ENCODE results near the gene TRRAP.
A peak's percentile ranks its signal among the peaks of the same experiment; 100 is the strongest.

Gene TRRAP

DNA sequence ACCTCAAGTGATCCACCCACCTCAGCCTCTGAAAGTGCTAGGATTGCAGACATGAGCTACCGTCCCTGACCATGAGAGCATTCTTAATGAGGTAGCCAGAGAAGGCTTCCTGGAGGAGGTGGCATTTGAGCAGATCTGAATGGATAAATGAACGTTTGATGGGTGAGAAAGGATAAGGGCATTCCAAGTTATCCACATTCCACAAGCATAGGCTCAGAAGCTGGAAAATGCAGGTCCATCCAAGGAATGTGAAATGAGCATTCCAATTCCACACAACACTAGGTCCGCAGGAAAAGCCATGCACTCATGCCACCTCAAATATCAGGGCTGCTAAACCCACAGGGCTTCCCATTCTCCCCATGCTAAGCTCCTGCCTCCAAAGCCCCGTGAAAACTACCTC lies 25.5 kb upstream of the TRRAP start:
- Histone ChIP-seq H2AK5ac (ENCODE audit: low read length, severe bottlenecking) (peak overlapping the region; percentile 29), H3K23ac (ENCODE audit: low read length in 2 of 2) (no peak overlapping the region), H3K4me2 (ENCODE audit: low read length, poor library complexity, severe bottlenecking) (no peak overlapping the region), H2AFZ (ENCODE audit: low read depth, low read length) (no peak overlapping the region), H3K9me3 (ENCODE audit: control insufficient read depth, low read length) (peaks cover 14% of the 10 kb centered on the region), H2BK12ac (ENCODE audit: low read length in 2 of 2) (no peak overlapping the region), H3K36me3 (ENCODE audit: control insufficient read depth in 1 of 2, insufficient read depth in 2 of 2, low read depth in 1 of 2, low read length in 2 of 2) (no peaks in the 10 kb centered on the region), H3K18ac (ENCODE audit: low read depth in 1 of 2, low read length in 2 of 2) (no peak overlapping the region), H3K4me3 (ENCODE audit: insufficient read depth in 1 of 2, low read depth in 1 of 2, low read length in 2 of 2) (no peak overlapping the region), H4K8ac (ENCODE audit: low read length) (no peak overlapping the region), H3K27ac (ENCODE audit: low read length, poor library complexity, severe bottlenecking) (peak overlapping the region; percentile 50), H3K79me1 (replicated peaks; ENCODE audit: low read length, poor library complexity, severe bottlenecking) (no peaks in the 10 kb centered on the region), H3K9ac (ENCODE audit: low read length) (no peak overlapping the region), H3K4me1 (ENCODE audit: control insufficient read depth, insufficient read depth, low read depth, low read length) (peaks cover 14% of the 10 kb centered on the region), H2BK120ac (ENCODE audit: low read depth, low read length) (no peak overlapping the region), H3K4ac (ENCODE audit: low read depth in 1 of 2, low read length in 2 of 2) (peak overlapping the region in 1 of 2 experiments; percentile 35), H4K91ac (ENCODE audit: low read length) (no peak overlapping the region), H2BK15ac (ENCODE audit: low read depth, poor library complexity, severe bottlenecking) (peak overlapping the region; percentile 26), H3K14ac (ENCODE audit: low read length in 2 of 2) (no peak overlapping the region), H2BK5ac (ENCODE audit: low read depth, low read length, poor library complexity, severe bottlenecking) (no peak overlapping the region), H3K27me3 (ENCODE audit: control insufficient read depth in 1 of 2, insufficient read depth in 1 of 2, low read length in 2 of 2) (no peaks in the 10 kb centered on the region)
- 51% methylated on average over 3 of the region's 4 CpGs for WGBS
- no peak for DNase-seq

- Histone ChIP-seq H2BK5ac (ENCODE audit: low read depth, low read length, poor library complexity, severe bottlenecking) (no peak overlapping the region), H3K79me1 (replicated peaks; ENCODE audit: low read length, poor library complexity, severe bottlenecking) (no peaks in the 10 kb centered on the region), H3K23ac (ENCODE audit: low read length in 2 of 2) (no peak overlapping the region), H2BK12ac (ENCODE audit: low read length in 2 of 2) (no peak overlapping the region), H2AK5ac (ENCODE audit: low read length, severe bottlenecking) (peak overlapping the region; percentile 23), H3K4me3 (ENCODE audit: insufficient read depth in 1 of 2, low read depth in 1 of 2, low read length in 2 of 2) (no peak overlapping the region), H3K18ac (ENCODE audit: low read depth in 1 of 2, low read length in 2 of 2) (no peak overlapping the region), H2BK15ac (ENCODE audit: low read depth, poor library complexity, severe bottlenecking) (no peak overlapping the region), H3K4me1 (ENCODE audit: control insufficient read depth, insufficient read depth, low read depth, low read length) (peaks cover 14% of the 10 kb centered on the region), H3K9me3 (ENCODE audit: control insufficient read depth, low read length) (no peaks in the 10 kb centered on the region), H3K27ac (ENCODE audit: low read length, poor library complexity, severe bottlenecking) (no peak overlapping the region), H4K8ac (ENCODE audit: low read length) (no peak overlapping the region), H3K4me2 (ENCODE audit: low read length, poor library complexity, severe bottlenecking) (no peak overlapping the region), H3K27me3 (ENCODE audit: control insufficient read depth in 1 of 2, insufficient read depth in 1 of 2, low read length in 2 of 2) (peaks cover 9 to 10% of the 10 kb centered on the region in 2 experiments), H3K4ac (ENCODE audit: low read depth in 1 of 2, low read length in 2 of 2) (no peak overlapping the region), H3K36me3 (ENCODE audit: control insufficient read depth in 1 of 2, insufficient read depth in 2 of 2, low read depth in 1 of 2, low read length in 2 of 2) (no peaks in the 10 kb centered on the region), H2AFZ (ENCODE audit: low read depth, low read length) (no peak overlapping the region), H3K14ac (ENCODE audit: low read length in 2 of 2) (no peak overlapping the region), H4K91ac (ENCODE audit: low read length) (peak overlapping the region; percentile 9), H2BK120ac (ENCODE audit: low read depth, low read length) (no peak overlapping the region), H3K9ac (ENCODE audit: low read length) (no peak overlapping the region)
- WGBS = 86% methylated on average over 20 of the region's 24 CpGs
- no peak for DNase-seq
Observed at GRCh38 chr7:98855610-98856422, 22.5 kb upstream of the TRRAP start.

DNA sequence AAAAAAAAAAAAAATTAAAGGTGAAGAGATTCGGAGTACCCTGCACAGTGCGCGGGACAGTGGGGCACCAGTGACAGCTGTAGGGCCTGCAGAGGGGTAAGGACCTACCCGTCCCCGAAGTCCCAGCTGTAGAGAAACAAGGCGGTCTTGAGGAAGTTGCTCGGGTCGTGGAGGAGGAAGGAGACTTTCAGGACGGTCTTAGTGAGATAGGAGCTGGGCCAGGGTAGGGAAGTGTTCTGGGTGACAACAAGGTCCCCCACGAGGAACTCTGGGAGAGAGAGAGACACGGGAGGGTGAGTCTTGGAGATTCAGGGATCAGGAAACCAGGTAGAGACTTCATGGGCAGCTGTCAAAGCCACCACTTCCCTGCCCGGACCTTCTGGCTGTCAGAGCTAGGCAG lies 18.3 kb upstream of the TRRAP start:
- H3K4me1 ChIP-seq (ENCODE audit: control insufficient read depth, insufficient read depth, low read depth, low read length) = peaks cover 7% of the 10 kb centered on the region
- DNase-seq = no peak
- H4K8ac ChIP-seq (ENCODE audit: low read length) = no peak overlapping the region
- no peak overlapping the region for H3K4me3 ChIP-seq (ENCODE audit: insufficient read depth in 1 of 2, low read depth in 1 of 2, low read length in 2 of 2)
- no peak overlapping the region for H3K9ac ChIP-seq (ENCODE audit: low read length)
- H2BK5ac ChIP-seq (ENCODE audit: low read depth, low read length, poor library complexity, severe bottlenecking) = no peak overlapping the region
- no peak overlapping the region for H2BK120ac ChIP-seq (ENCODE audit: low read depth, low read length)
- no peaks in the 10 kb centered on the region for H3K79me1 ChIP-seq (replicated peaks; ENCODE audit: low read length, poor library complexity, severe bottlenecking)
- H3K4me2 ChIP-seq (ENCODE audit: low read length, poor library complexity, severe bottlenecking) = no peak overlapping the region
- H3K36me3 ChIP-seq (ENCODE audit: control insufficient read depth in 1 of 2, insufficient read depth in 2 of 2, low read depth in 1 of 2, low read length in 2 of 2) = no peaks in the 10 kb centered on the region
- H3K23ac ChIP-seq (ENCODE audit: low read length in 2 of 2) = no peak overlapping the region
- no peaks in the 10 kb centered on the region for H3K9me3 ChIP-seq (ENCODE audit: control insufficient read depth, low read length)
- peaks cover 10 to 26% of the 10 kb centered on the region in 2 experiments for H3K27me3 ChIP-seq (ENCODE audit: control insufficient read depth in 1 of 2, insufficient read depth in 1 of 2, low read length in 2 of 2)
- no peak overlapping the region for H3K14ac ChIP-seq (ENCODE audit: low read length in 2 of 2)
- no peak overlapping the region for H4K91ac ChIP-seq (ENCODE audit: low read length)
- H3K4ac ChIP-seq (ENCODE audit: low read depth in 1 of 2, low read length in 2 of 2) = no peak overlapping the region
- H2AFZ ChIP-seq (ENCODE audit: low read depth, low read length) = no peak overlapping the region
- H2BK15ac ChIP-seq (ENCODE audit: low read depth, poor library complexity, severe bottlenecking) = no peak overlapping the region
- no peak overlapping the region for H3K27ac ChIP-seq (ENCODE audit: low read length, poor library complexity, severe bottlenecking)
- no peak overlapping the region for H2BK12ac ChIP-seq (ENCODE audit: low read length in 2 of 2)
- H3K18ac ChIP-seq (ENCODE audit: low read depth in 1 of 2, low read length in 2 of 2) = no peak overlapping the region
- 81% methylated on average over 12 of the region's 12 CpGs for WGBS
- H2AK5ac ChIP-seq (ENCODE audit: low read length, severe bottlenecking) = no peak overlapping the region

DNA sequence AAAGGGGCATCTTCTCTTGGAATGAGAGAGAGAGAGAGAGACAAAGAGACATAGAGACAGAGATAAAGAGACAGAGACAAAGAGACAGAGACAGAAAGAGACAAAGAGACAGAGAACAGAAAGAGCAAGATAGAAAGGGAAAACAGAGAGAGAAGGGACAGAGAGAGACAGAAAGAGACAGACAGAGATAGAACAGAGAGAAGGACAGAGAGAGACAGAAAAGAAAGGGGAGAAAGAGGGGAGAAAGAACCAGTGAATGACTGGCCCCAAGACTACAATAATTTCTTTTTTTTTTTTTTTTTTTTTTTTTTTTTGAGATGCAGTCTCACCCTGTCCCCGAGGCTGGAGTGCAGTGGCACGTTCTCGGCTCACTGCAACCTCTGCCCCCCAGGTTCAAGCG lies 16.1 kb upstream of the TRRAP start:
- Histone ChIP-seq H3K14ac (ENCODE audit: low read length in 2 of 2) (no peak overlapping the region), H3K4me1 (ENCODE audit: control insufficient read depth, insufficient read depth, low read depth, low read length) (peaks cover 16% of the 10 kb centered on the region), H4K8ac (ENCODE audit: low read length) (no peak overlapping the region), H3K36me3 (ENCODE audit: control insufficient read depth in 1 of 2, insufficient read depth in 2 of 2, low read depth in 1 of 2, low read length in 2 of 2) (no peaks in the 10 kb centered on the region), H3K79me1 (replicated peaks; ENCODE audit: low read length, poor library complexity, severe bottlenecking) (no peaks in the 10 kb centered on the region), H2AFZ (ENCODE audit: low read depth, low read length) (no peak overlapping the region), H3K4me2 (ENCODE audit: low read length, poor library complexity, severe bottlenecking) (no peak overlapping the region), H2BK15ac (ENCODE audit: low read depth, poor library complexity, severe bottlenecking) (no peak overlapping the region), H3K27ac (ENCODE audit: low read length, poor library complexity, severe bottlenecking) (no peak overlapping the region), H4K91ac (ENCODE audit: low read length) (no peak overlapping the region), H3K27me3 (ENCODE audit: control insufficient read depth in 1 of 2, insufficient read depth in 1 of 2, low read length in 2 of 2) (peaks cover 10 to 32% of the 10 kb centered on the region in 2 experiments), H3K4me3 (ENCODE audit: insufficient read depth in 1 of 2, low read depth in 1 of 2, low read length in 2 of 2) (no peak overlapping the region), H3K18ac (ENCODE audit: low read depth in 1 of 2, low read length in 2 of 2) (no peak overlapping the region), H2BK120ac (ENCODE audit: low read depth, low read length) (no peak overlapping the region), H3K9ac (ENCODE audit: low read length) (no peak overlapping the region), H3K9me3 (ENCODE audit: control insufficient read depth, low read length) (no peaks in the 10 kb centered on the region), H3K4ac (ENCODE audit: low read depth in 1 of 2, low read length in 2 of 2) (no peak overlapping the region), H3K23ac (ENCODE audit: low read length in 2 of 2) (no peak overlapping the region), H2BK5ac (ENCODE audit: low read depth, low read length, poor library complexity, severe bottlenecking) (no peak overlapping the region), H2BK12ac (ENCODE audit: low read length in 2 of 2) (no peak overlapping the region), H2AK5ac (ENCODE audit: low read length, severe bottlenecking) (no peak overlapping the region)
- DNase-seq = no peak
- WGBS = 79% methylated on average over 4 of the region's 4 CpGs
